Left cardiac atrium (tissue), 4 donors: Measurements from ENCODE around the gene FKBP6. TPM values are rescaled to one million over a fixed set of nuclear protein-coding genes. Genes with fewer than 3 reads are reported as not detected.
"Not testable (repeated sequence)": the region's sequence is repeated elsewhere in the genome, so short reads cannot be mapped to it uniquely, and the experiment has no call there.

Source experiments
- ATAC-seq, 2 donors: fragments of 200-7000 bp; cut with Tn5 transposase; one replicate each; pipeline ENCODE4 v1.9.1; 2020; ENCODE audit warnings: mild to moderate bottlenecking in 2 of 2, moderate library complexity in 2 of 2
- DNase-seq: peaks from one replicate; pipeline ENCODE4 v3.0.0-alpha.2; 2020
- intact Hi-C, 2 donors: fragments of 100-400 bp; cut with DNase I; formaldehyde crosslinking; loops; one replicate each; pipeline versions ENCODE4 v1.14.1 to v1.15.1; 2022 to 2023
- long read RNA-seq: library from polyadenylated mRNA; unstranded; transcript quantifications from one replicate; pipeline ENCODE4 v2.0.0, GENCODE V29; 2021
- total RNA-seq, 2 donors: library from RNA; stranded (reverse); fragmentation: NEBNext Ultra II Directional; extraction: Animal tissue kit (Norgen Biotek cat#: 25700); gene quantifications; one replicate each; pipeline ENCODE4 v1.2.1, GENCODE V29; 2021
- donor health status: DM: no; HTN: yes; CAD: no.
- donor health status: DM: no; HTN: yes; CAD: no; lungs with severe emphysema.
- donor health status: DM: yes; HTN: yes; CAD: no.
- donor health status: Dilated cardiomyopathy.

FKBP6 gene
- total RNA-seq, result not detected
- long read RNA-seq, result 0 reads

GRCh38 chr7:73327922-73328321 lies at the start of gene FKBP6, which contains the start of gene TRIM50:
TSS of gene FKBP6 (plus strand) at chr7:73328161. CDS start at chr7:73328429, 268 bp downstream.
TSS of gene TRIM50 (minus strand) at chr7:73328082. CDS start at chr7:73324787, 3,295 bp downstream.
- DNase-seq, intact Hi-C loops, ATAC-seq: not testable (repeated sequence)

- ATAC-seq, intact Hi-C loops, DNase-seq: not testable (repeated sequence)
Measured at GRCh38 chr7:73297235-73297634, 30.7 kb upstream of the FKBP6 start.

GRCh38 chr7:73297706-73298105 lies 30.3 kb upstream of the FKBP6 start:
- ATAC-seq, intact Hi-C loops, DNase-seq: not testable (repeated sequence)

- intact Hi-C loops, DNase-seq: not testable (repeated sequence)
- peak; percentile 57 to 81 for ATAC-seq
Measured at GRCh38 chr7:73299812-73300211, 28.1 kb upstream of the FKBP6 start.

- DNase-seq, intact Hi-C loops: not testable (repeated sequence)
- peak; percentile 8 to 14 for ATAC-seq
Measured at GRCh38 chr7:73301108-73301507, 26.9 kb upstream of the FKBP6 start.

GRCh38 chr7:73302846-73303245 lies 25.1 kb upstream of the FKBP6 start:
- DNase-seq, intact Hi-C loops, ATAC-seq: not testable (repeated sequence)

GRCh38 chr7:73303546-73303945 lies 24.4 kb upstream of the FKBP6 start:
- DNase-seq (no peak), ATAC-seq (no peak)
- intact Hi-C loops, result no loop called here

- ATAC-seq, result no peak
- intact Hi-C loops, result no loop called here
- no peak for DNase-seq
Measured at GRCh38 chr7:73304071-73304470, 23.9 kb upstream of the FKBP6 start.

- ATAC-seq, intact Hi-C loops: not testable (repeated sequence)
Measured at GRCh38 chr7:73304612-73305387, 23.2 kb upstream of the FKBP6 start.

GRCh38 chr7:73307436-73307835 lies 20.5 kb upstream of the FKBP6 start:
- intact Hi-C loops, result no loop called here
- ATAC-seq (no peak), DNase-seq (no peak)

More at GRCh38 chr7:73304612-73305387, 23.2 kb upstream of the FKBP6 start:
- DNase-seq, result not testable (repeated sequence)

GRCh38 chr7:73308074-73308664 lies 19.8 kb upstream of the FKBP6 start:
- DNase-seq (no peak), ATAC-seq (peak; percentile 41 to 49)
- intact Hi-C loops, result no loop called here

GRCh38 chr7:73308665-73309214 lies 19.2 kb upstream of the FKBP6 start, which contains the start of gene NSUN5:
TSS of gene NSUN5 (minus strand) at chr7:73308826. CDS start at chr7:73308790, 36 bp downstream.
- intact Hi-C loops, result no loop called here
- peak; percentile 92 for DNase-seq

GRCh38 chr7:73311421-73311820 lies 16.5 kb upstream of the FKBP6 start:
- DNase-seq, intact Hi-C loops: not testable (repeated sequence)

More at GRCh38 chr7:73308665-73309214, 19.2 kb upstream of the FKBP6 start, which contains the start of gene NSUN5:
- peak; percentile 94 to 98 for ATAC-seq

GRCh38 chr7:73312831-73313520 lies 15.0 kb upstream of the FKBP6 start:
- ATAC-seq, result no peak
- DNase-seq, result no peak
- intact Hi-C loops, result no loop called here

More at GRCh38 chr7:73311421-73311820, 16.5 kb upstream of the FKBP6 start:
- not testable (repeated sequence) for ATAC-seq

- DNase-seq (no peak), ATAC-seq (no peak)
- intact Hi-C loops, result no loop called here
Measured at GRCh38 chr7:73313521-73313906, 14.4 kb upstream of the FKBP6 start.

- DNase-seq (no peak), ATAC-seq (no peak)
- intact Hi-C loops, result no loop called here
Measured at GRCh38 chr7:73314271-73314670, 13.7 kb upstream of the FKBP6 start.

GRCh38 chr7:73316521-73316920 lies 11.4 kb upstream of the FKBP6 start:
- no peak for DNase-seq
- no peak for ATAC-seq
- intact Hi-C loops, result no loop called here

- intact Hi-C loops, ATAC-seq, DNase-seq: not testable (repeated sequence)
Measured at GRCh38 chr7:73318656-73319204, 9.2 kb upstream of the FKBP6 start.

- intact Hi-C loops, DNase-seq, ATAC-seq: not testable (repeated sequence)
Measured at GRCh38 chr7:73319541-73319940, 8.4 kb upstream of the FKBP6 start.
